ENCODE data around the gene UNC50.

Gene UNC50

GRCh38 chr2:98569197-98569793, 39.1 kb upstream of the UNC50 start:
- no peaks in the 10 kb centered on the region for H3K9me3 Mint-ChIP-seq
- H3K4me1 Mint-ChIP-seq, result peaks cover 25% of the 10 kb centered on the region
- H3K4me3 Mint-ChIP-seq, result no peak overlapping the region
- DNase-seq (ENCODE audit: low spot score in 2 of 2) (peak; percentile 55 to 67), ATAC-seq (replicated peaks; ENCODE audit: extremely low read depth, poor library complexity, severe bottlenecking) (peak; percentile 70)
- peaks cover 42% of the 10 kb centered on the region for H3K36me3 Mint-ChIP-seq (ENCODE audit: insufficient read depth)
- peak overlapping the region; percentile 92 for H3K27ac Mint-ChIP-seq (ENCODE audit: low read depth)
- H3K27me3 Mint-ChIP-seq, result no peaks in the 10 kb centered on the region

DNA sequence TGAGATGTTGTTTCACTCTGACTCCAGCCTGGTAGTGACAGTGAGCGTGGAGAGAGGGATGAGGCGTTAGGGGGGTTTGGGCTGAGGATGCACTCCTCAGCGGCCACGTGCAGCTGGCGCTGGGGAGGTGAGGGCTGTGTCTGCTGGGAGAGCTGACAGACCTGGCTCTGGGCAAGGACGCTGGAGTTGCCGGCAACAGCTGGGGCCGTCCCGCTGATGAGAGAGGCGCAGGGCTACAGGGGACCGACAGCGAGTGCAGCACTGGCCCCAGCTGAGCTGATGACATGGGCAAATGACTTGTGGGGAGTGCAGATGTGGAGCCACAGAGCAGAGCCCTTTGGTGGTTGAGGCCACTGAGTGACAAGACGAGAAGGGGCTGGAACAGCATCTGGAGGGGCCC, 38.5 kb upstream of the UNC50 start:
- ATAC-seq (replicated peaks; ENCODE audit: extremely low read depth, poor library complexity, severe bottlenecking), result no peak
- no peaks in the 10 kb centered on the region for H3K9me3 Mint-ChIP-seq
- peaks cover 25% of the 10 kb centered on the region for H3K4me1 Mint-ChIP-seq
- H3K27ac Mint-ChIP-seq (ENCODE audit: low read depth), result peak overlapping the region; percentile 92
- H3K36me3 Mint-ChIP-seq (ENCODE audit: insufficient read depth), result peaks cover 40% of the 10 kb centered on the region
- no peak overlapping the region for H3K4me3 Mint-ChIP-seq
- H3K27me3 Mint-ChIP-seq, result no peaks in the 10 kb centered on the region
- DNase-seq (ENCODE audit: low spot score in 2 of 2), result no peak

DNA sequence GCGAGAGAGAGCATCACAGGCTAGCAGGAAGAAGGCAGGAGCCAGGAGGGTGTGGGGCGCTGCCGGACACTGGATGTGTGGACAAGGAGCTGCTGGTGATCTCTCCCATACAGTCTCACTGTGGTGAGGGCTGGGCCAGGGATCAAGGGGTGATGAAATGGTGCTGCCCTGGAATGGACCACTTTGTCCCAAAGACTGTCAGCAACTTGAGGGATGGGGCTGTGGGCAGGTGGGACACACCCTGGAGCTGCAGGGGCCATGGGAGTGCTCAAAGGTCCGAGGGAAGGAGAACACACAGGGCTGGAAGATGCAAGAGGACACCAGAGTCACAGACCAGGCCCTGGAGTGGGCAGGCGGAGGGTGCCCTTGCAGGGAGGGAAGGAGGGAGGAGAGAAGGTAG, 38.0 kb upstream of the UNC50 start:
- ATAC-seq (replicated peaks; ENCODE audit: extremely low read depth, poor library complexity, severe bottlenecking) (no peak), DNase-seq (ENCODE audit: low spot score in 2 of 2) (no peak)
- H3K9me3 Mint-ChIP-seq, result no peaks in the 10 kb centered on the region
- peaks cover 25% of the 10 kb centered on the region for H3K4me1 Mint-ChIP-seq
- H3K36me3 Mint-ChIP-seq (ENCODE audit: insufficient read depth), result peaks cover 40% of the 10 kb centered on the region
- H3K4me3 Mint-ChIP-seq, result no peak overlapping the region
- H3K27me3 Mint-ChIP-seq, result no peaks in the 10 kb centered on the region
- peak overlapping the region; percentile 92 for H3K27ac Mint-ChIP-seq (ENCODE audit: low read depth)

DNA sequence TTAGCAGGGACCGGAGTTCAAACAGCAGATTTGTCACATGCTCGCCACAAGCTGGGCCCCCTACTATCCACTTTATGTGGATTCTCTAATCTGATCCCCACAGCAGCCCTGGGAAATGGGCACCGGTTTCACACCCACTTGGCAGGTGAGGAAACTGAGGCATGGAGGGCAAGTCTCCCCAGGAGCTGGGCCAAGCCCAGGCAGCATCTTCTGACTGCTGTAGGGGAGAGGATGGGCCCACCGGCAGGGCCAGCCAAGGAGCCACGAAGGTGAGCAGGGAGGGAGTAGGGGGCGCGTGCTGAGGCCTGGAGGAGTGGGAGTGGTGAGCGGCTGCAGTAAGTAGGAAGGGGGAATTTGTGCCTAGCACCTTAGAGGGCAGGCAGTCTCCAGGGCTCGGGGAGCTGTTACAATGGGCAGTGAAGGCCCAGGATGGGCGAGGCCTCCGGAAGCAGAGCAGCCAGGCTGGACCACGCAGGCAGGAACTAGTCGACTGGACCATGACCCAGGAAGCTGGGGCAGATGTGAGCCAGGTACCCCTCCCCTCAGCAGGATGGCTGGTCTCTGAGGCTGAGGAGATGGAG, 37.2 kb upstream of the UNC50 start:
- H3K27ac Mint-ChIP-seq (ENCODE audit: low read depth), result no peak overlapping the region
- no peaks in the 10 kb centered on the region for H3K9me3 Mint-ChIP-seq
- no peaks in the 10 kb centered on the region for H3K27me3 Mint-ChIP-seq
- H3K4me1 Mint-ChIP-seq, result peaks cover 22% of the 10 kb centered on the region
- no peak for DNase-seq (ENCODE audit: low spot score in 2 of 2)
- no peak overlapping the region for H3K4me3 Mint-ChIP-seq
- no peak for ATAC-seq (replicated peaks; ENCODE audit: extremely low read depth, poor library complexity, severe bottlenecking)
- H3K36me3 Mint-ChIP-seq (ENCODE audit: insufficient read depth), result peaks cover 37% of the 10 kb centered on the region

GRCh38 chr2:98571796-98572195, 36.6 kb upstream of the UNC50 start:
- no peaks in the 10 kb centered on the region for H3K27me3 Mint-ChIP-seq
- H3K9me3 Mint-ChIP-seq, result no peaks in the 10 kb centered on the region
- no peak for DNase-seq (ENCODE audit: low spot score in 2 of 2)
- H3K4me1 Mint-ChIP-seq, result peaks cover 18% of the 10 kb centered on the region
- H3K36me3 Mint-ChIP-seq (ENCODE audit: insufficient read depth), result peaks cover 35% of the 10 kb centered on the region
- no peak for ATAC-seq (replicated peaks; ENCODE audit: extremely low read depth, poor library complexity, severe bottlenecking)
- peak overlapping the region; percentile 29 for H3K27ac Mint-ChIP-seq (ENCODE audit: low read depth)
- H3K4me3 Mint-ChIP-seq, result no peak overlapping the region

DNA sequence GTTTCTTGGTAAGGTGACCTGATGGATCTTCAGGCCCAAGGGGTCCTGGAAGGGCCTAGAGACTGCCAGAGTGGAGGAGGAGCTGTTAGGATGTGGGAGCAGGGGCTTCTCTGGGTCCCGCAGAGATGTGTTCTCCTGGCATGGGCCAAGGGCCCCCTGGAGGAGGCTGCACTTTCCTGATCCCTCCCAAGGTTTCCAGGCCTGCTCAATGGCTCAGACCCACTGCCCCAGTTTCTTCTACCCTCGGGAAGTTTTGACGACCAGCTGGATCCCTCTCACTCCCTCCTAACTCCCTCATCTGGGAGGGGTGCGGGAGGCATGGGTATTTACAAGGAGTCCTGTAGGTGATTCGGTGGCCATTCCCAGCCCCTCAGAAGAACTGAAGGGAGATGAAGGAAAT, 36.2 kb upstream of the UNC50 start:
- H3K9me3 Mint-ChIP-seq, result no peaks in the 10 kb centered on the region
- no peaks in the 10 kb centered on the region for H3K27me3 Mint-ChIP-seq
- H3K36me3 Mint-ChIP-seq (ENCODE audit: insufficient read depth), result peaks cover 39% of the 10 kb centered on the region
- ATAC-seq (replicated peaks; ENCODE audit: extremely low read depth, poor library complexity, severe bottlenecking), result no peak
- H3K27ac Mint-ChIP-seq (ENCODE audit: low read depth), result peak overlapping the region; percentile 29
- peaks cover 14% of the 10 kb centered on the region for H3K4me1 Mint-ChIP-seq
- H3K4me3 Mint-ChIP-seq, result no peak overlapping the region
- DNase-seq (ENCODE audit: low spot score in 2 of 2), result no peak

DNA sequence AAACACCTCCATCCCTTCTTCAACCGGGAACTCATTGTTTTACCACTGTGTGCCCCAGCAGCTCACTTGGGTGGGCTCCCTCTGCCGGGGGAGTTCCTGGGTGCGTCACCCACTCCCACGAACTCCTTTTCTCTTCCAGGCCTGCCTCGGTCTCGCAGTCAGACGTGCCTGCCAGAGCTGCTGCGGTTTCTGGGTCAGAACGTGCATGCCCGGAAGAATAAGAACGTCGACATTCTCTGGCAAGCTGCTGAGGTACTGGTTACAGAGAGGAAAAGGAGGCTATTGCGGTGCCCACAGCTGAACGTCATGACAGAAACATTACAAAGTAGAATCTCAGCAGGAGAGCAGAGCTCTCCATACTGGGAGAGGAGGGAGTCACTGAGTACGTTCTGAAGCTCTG, 35.7 kb upstream of the UNC50 start:
- H3K27ac Mint-ChIP-seq (ENCODE audit: low read depth), result no peak overlapping the region
- H3K36me3 Mint-ChIP-seq (ENCODE audit: insufficient read depth), result peaks cover 44% of the 10 kb centered on the region
- no peaks in the 10 kb centered on the region for H3K27me3 Mint-ChIP-seq
- peaks cover 11% of the 10 kb centered on the region for H3K4me1 Mint-ChIP-seq
- no peaks in the 10 kb centered on the region for H3K9me3 Mint-ChIP-seq
- no peak overlapping the region for H3K4me3 Mint-ChIP-seq
- no peak for DNase-seq (ENCODE audit: low spot score in 2 of 2)
- ATAC-seq (replicated peaks; ENCODE audit: extremely low read depth, poor library complexity, severe bottlenecking), result no peak

DNA sequence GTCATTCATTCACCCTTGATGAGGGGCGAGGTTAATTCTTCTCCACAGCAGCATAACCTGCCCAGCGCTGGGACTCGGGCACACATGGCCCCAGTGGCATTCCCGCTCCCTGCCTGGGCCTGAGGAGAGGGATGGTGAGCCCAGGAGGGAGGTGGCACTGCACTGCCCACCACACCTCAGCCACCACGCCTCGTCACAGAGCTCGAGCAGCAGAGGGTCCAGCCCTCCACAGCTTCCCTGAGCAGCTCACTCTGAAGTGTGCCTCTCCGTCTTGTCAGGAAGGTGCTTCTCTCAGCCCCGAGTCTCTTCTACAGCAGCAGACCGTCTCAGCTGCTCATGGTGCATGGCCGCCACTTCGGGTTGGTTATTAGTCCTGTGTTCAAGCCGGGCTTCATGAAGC, 35.0 kb upstream of the UNC50 start:
- ATAC-seq (replicated peaks; ENCODE audit: extremely low read depth, poor library complexity, severe bottlenecking), result no peak
- Mint-ChIP-seq H3K9me3 (no peaks in the 10 kb centered on the region), H3K27ac (ENCODE audit: low read depth) (no peak overlapping the region), H3K4me3 (no peak overlapping the region), H3K4me1 (peaks cover 11% of the 10 kb centered on the region), H3K27me3 (no peaks in the 10 kb centered on the region), H3K36me3 (ENCODE audit: insufficient read depth) (peaks cover 49% of the 10 kb centered on the region)
- no peak for DNase-seq (ENCODE audit: low spot score in 2 of 2)

DNA sequence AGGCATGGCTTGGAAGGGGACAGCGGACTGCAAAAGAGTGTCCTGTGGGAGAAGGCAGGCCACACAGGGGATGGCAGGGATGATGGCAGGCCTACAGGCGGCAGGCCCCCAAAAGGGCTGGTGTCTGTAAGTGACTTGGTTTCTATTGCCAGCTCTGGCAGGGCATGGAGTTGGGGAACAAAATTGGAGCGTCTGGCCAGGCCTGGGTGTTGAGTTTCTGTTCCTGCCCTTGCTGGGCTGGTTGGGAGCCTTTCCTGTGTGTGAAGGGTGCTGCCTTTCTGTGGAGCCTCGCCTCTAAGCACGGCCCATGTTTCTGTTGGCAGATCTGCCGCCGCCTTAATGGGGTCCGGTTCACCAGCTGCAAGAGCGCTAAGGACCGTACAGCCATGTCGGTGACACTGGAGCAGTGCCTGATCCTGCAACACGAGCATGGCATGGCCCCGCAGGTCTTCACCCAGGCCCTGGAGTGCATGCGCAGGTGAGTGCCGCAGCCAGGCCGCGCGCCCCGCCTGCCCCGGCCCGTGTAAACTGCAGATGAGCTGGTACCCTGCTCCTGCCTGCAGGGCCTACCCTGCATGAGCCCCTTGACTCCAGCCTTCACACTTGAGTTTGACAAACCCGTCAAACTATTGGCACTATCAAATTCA, 31.6 kb upstream of the UNC50 start:
- Mint-ChIP-seq H3K9me3 (no peaks in the 10 kb centered on the region), H3K36me3 (ENCODE audit: insufficient read depth) (peaks cover 46% of the 10 kb centered on the region), H3K27me3 (no peaks in the 10 kb centered on the region), H3K4me1 (no peaks in the 10 kb centered on the region), H3K27ac (ENCODE audit: low read depth) (peak overlapping the region; percentile 57), H3K4me3 (no peak overlapping the region)
- ATAC-seq (replicated peaks; ENCODE audit: extremely low read depth, poor library complexity, severe bottlenecking) (no peak), DNase-seq (ENCODE audit: low spot score in 2 of 2) (no peak)

GRCh38 chr2:98577313-98577712, 31.1 kb upstream of the UNC50 start:
- Mint-ChIP-seq H3K27me3 (no peaks in the 10 kb centered on the region), H3K4me3 (no peak overlapping the region), H3K4me1 (no peaks in the 10 kb centered on the region), H3K27ac (ENCODE audit: low read depth) (no peak overlapping the region), H3K36me3 (ENCODE audit: insufficient read depth) (peaks cover 46% of the 10 kb centered on the region), H3K9me3 (no peaks in the 10 kb centered on the region)
- DNase-seq (ENCODE audit: low spot score in 2 of 2) (no peak), ATAC-seq (replicated peaks; ENCODE audit: extremely low read depth, poor library complexity, severe bottlenecking) (no peak)

- no peaks in the 10 kb centered on the region for H3K4me1 Mint-ChIP-seq
- peaks cover 48% of the 10 kb centered on the region for H3K36me3 Mint-ChIP-seq (ENCODE audit: insufficient read depth)
- no peaks in the 10 kb centered on the region for H3K27me3 Mint-ChIP-seq
- H3K9me3 Mint-ChIP-seq, result no peaks in the 10 kb centered on the region
- no peak overlapping the region for H3K27ac Mint-ChIP-seq (ENCODE audit: low read depth)
- no peak for ATAC-seq (replicated peaks; ENCODE audit: extremely low read depth, poor library complexity, severe bottlenecking)
- peak overlapping the region; percentile 31 for H3K4me3 Mint-ChIP-seq
- no peak for DNase-seq (ENCODE audit: low spot score in 2 of 2)
Measured at GRCh38 chr2:98578231-98578630, 30.2 kb upstream of the UNC50 start.

- H3K9me3 Mint-ChIP-seq, result no peaks in the 10 kb centered on the region
- H3K4me3 Mint-ChIP-seq, result no peak overlapping the region
- H3K27ac Mint-ChIP-seq (ENCODE audit: low read depth), result no peak overlapping the region
- no peaks in the 10 kb centered on the region for H3K27me3 Mint-ChIP-seq
- no peaks in the 10 kb centered on the region for H3K4me1 Mint-ChIP-seq
- peaks cover 51% of the 10 kb centered on the region for H3K36me3 Mint-ChIP-seq (ENCODE audit: insufficient read depth)
- ATAC-seq (replicated peaks; ENCODE audit: extremely low read depth, poor library complexity, severe bottlenecking) (no peak), DNase-seq (ENCODE audit: low spot score in 2 of 2) (no peak)
Measured at GRCh38 chr2:98579926-98580325, 28.5 kb upstream of the UNC50 start.

DNA sequence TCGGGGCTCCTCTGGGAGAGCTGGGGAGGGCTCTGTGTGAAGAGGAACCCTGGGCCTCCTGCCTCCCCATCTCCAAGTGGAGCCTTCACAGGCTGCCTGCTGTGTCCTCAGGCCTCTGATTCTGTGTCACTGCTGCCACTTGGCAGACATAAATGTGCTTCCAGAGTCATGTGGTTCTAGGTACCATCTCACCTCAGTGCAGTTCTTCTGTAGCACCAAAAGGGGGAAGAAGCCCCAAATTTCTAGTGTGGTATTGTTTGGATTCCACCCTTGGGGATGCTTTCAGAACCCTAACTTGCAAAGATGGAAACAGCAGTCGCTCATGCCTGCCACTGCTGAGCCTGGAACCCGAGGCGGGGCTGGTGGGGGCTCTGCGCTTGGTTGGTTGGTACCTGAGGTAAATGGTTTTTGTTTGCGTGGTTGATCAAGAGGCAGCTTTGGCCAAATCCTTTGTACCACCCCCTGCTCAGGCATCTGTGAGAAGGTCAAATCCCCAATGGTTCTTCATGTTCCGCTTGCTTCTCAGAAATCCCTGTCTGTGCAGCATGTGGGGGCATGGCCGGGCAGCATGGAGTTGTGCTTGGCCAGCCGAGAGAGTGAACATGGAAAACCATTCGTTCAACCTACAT, 27.6 kb upstream of the UNC50 start:
- Mint-ChIP-seq H3K4me1 (no peaks in the 10 kb centered on the region), H3K4me3 (no peak overlapping the region), H3K36me3 (ENCODE audit: insufficient read depth) (peaks cover 51% of the 10 kb centered on the region), H3K9me3 (no peaks in the 10 kb centered on the region), H3K27me3 (no peaks in the 10 kb centered on the region), H3K27ac (ENCODE audit: low read depth) (peak overlapping the region; percentile 39)
- DNase-seq (ENCODE audit: low spot score in 2 of 2), result no peak
- no peak for ATAC-seq (replicated peaks; ENCODE audit: extremely low read depth, poor library complexity, severe bottlenecking)

Measured in central memory CD8-positive, alpha-beta T cell (primary cell).